Endothelial cell of umbilical vein (primary cell): ENCODE data around the gene FERMT2. TPM values are rescaled to one million over a fixed set of nuclear protein-coding genes. Genes with fewer than 3 reads are reported as not detected.

ENCODE experiments used
- BruUV-seq: library from RNA; stranded (reverse); fragments of 400-500 nt; replicated peaks from 2 replicates; lab custom pipeline; 2021; lab: Mats Ljungman, UMichigan
- CTCF ChIA-PET: fragments of 300-600, 350-600 bp; sonication (Branson Sonifier 250); formaldehyde crosslinking; loops from one replicate; lab custom pipeline; 2021; ENCODE audit warnings: antibody characterized with exemption, inconsistent platforms; lab: Charles Lee
- POLR2A ChIA-PET: fragments of 300-600, 350-600 bp; sonication (Branson Sonifier 250); formaldehyde crosslinking; loops from one replicate; lab custom pipeline; 2021; ENCODE audit warnings: antibody characterized with exemption, inconsistent platforms; lab: Charles Lee
- DNase-seq: peaks from one replicate; pipeline ENCODE4 v3.0.0-alpha.2; 2011; ENCODE audit warnings: low read depth, low spot score
- FAIRE-seq: peaks from 2 replicates; lab custom pipeline; 2011; peaks lifted over from hg19 to GRCh38; lab: Jason Lieb, UNC
- H2AFZ ChIP-seq: 2 replicates; pipeline ENCODE4 v1.6.0; 2012; ENCODE audit warnings: low read depth, low read length, control low read depth, inconsistent platforms
- H3K27ac ChIP-seq: 2 replicates; pipeline ENCODE4 v1.5.1; 2011; ENCODE audit warnings: low read depth, mild to moderate bottlenecking, control low read depth, low read length, moderate library complexity; ENCODE audit not compliant: insufficient read depth
- H3K27me3 ChIP-seq, 2 experiments: 2 replicates each; pipeline versions ENCODE4 v1.6.0 to v1.6.1; 2011; ENCODE audit warnings: low read length in 2 of 2, mixed read lengths in 1 of 2; ENCODE audit not compliant: control insufficient read depth in 2 of 2, insufficient read depth in 2 of 2
- H3K36me3 ChIP-seq, 2 experiments: 2 replicates in 1 of 2; 3 replicates in 1 of 2; pipeline ENCODE4 v1.5.1; 2011; ENCODE audit warnings: low read length in 2 of 2, mild to moderate bottlenecking in 1 of 2, moderate library complexity in 1 of 2; ENCODE audit not compliant: control insufficient read depth in 2 of 2, insufficient read depth in 2 of 2; ENCODE audit errors: extremely low read depth in 1 of 2
- H3K4me1 ChIP-seq: 3 replicates; pipeline ENCODE4 v1.5.1; 2011; ENCODE audit warnings: mild to moderate bottlenecking, low read length; ENCODE audit not compliant: control insufficient read depth, insufficient read depth; ENCODE audit errors: extremely low read depth
- H3K4me2 ChIP-seq: 2 replicates; pipeline ENCODE4 v1.6.1; 2011; ENCODE audit warnings: low read length, control low read depth, mixed read lengths; ENCODE audit not compliant: insufficient read depth
- H3K4me3 ChIP-seq, 3 experiments: fragments of 200-600 bp in 1 of 3; sonication (generic), shearing (Covaris generic) in 1 of 3; replicated peaks in 1 of 3; 2 replicates each; pipeline ENCODE4 v1.5.1; 2011 to 2016; ENCODE audit warnings: control low read depth in 3 of 3, low read length in 3 of 3, mild to moderate bottlenecking in 2 of 3, inconsistent platforms in 1 of 3, low read depth in 1 of 3, moderate library complexity in 1 of 3; ENCODE audit not compliant: insufficient read depth in 1 of 3
- H3K79me2 ChIP-seq: 2 replicates; pipeline ENCODE4 v1.6.0; 2012; ENCODE audit warnings: low read length, inconsistent platforms; ENCODE audit not compliant: control insufficient read depth, insufficient read depth
- H3K9ac ChIP-seq: replicated peaks from 2 replicates; pipeline ENCODE3; 2011; ENCODE audit warnings: low read length, control low read depth; ENCODE audit not compliant: insufficient read depth; ENCODE audit errors: extremely low read depth
- H3K9me1 ChIP-seq: replicated peaks from 3 replicates; pipeline ENCODE4 v1.6.0; 2011; ENCODE audit warnings: mild to moderate bottlenecking, low read length; ENCODE audit not compliant: control insufficient read depth, insufficient read depth; ENCODE audit errors: extremely low read depth
- H3K9me3 ChIP-seq: replicated peaks from 2 replicates; pipeline ENCODE4 v1.5.1; 2012; ENCODE audit warnings: low read length, inconsistent platforms; ENCODE audit not compliant: control insufficient read depth, insufficient read depth
- H4K20me1 ChIP-seq: replicated peaks from 2 replicates; pipeline ENCODE3; 2011; ENCODE audit warnings: mild to moderate bottlenecking, low read length; ENCODE audit not compliant: control insufficient read depth, insufficient read depth; ENCODE audit errors: extremely low read depth
- CTCF ChIP-seq, 2 donors: IDR thresholded peaks; 1 replicate in 1 of 2; 2 replicates in 1 of 2; pipeline ENCODE4 v1.5.1; 2011; ENCODE audit warnings: low read length in 2 of 2, mild to moderate bottlenecking in 2 of 2, moderate library complexity in 2 of 2, control low read depth in 1 of 2, inconsistent platforms in 1 of 2, low read depth in 1 of 2; ENCODE audit not compliant: insufficient read depth in 1 of 2; ENCODE audit errors: extremely low read depth in 1 of 2
- EZH2 ChIP-seq: IDR thresholded peaks from 2 replicates; pipeline ENCODE4 v1.6.1; 2012; ENCODE audit warnings: borderline replicate concordance, low read depth, mild to moderate bottlenecking, moderate library complexity, low read length, inconsistent platforms; ENCODE audit not compliant: severe bottlenecking
- FOS ChIP-seq: IDR thresholded peaks from 2 replicates; pipeline ENCODE4 v1.6.1; 2011; ENCODE audit warnings: mild to moderate bottlenecking, low read length, moderate library complexity, borderline replicate concordance; ENCODE audit not compliant: insufficient read depth
- GATA2 ChIP-seq: IDR thresholded peaks from 2 replicates; pipeline ENCODE4 v1.7.0; 2011; ENCODE audit warnings: low read depth, mild to moderate bottlenecking, moderate library complexity, mixed read lengths, low read length; ENCODE audit not compliant: insufficient read length, insufficient read depth
- JUN ChIP-seq: IDR thresholded peaks from 2 replicates; pipeline ENCODE4 v1.6.1; 2011; ENCODE audit warnings: borderline replicate concordance, low read depth; ENCODE audit not compliant: insufficient read length, insufficient read depth
- MAX ChIP-seq: IDR thresholded peaks from 2 replicates; pipeline ENCODE4 v1.6.1; 2011; ENCODE audit not compliant: insufficient read depth, insufficient read length
- MYC ChIP-seq: IDR thresholded peaks from one replicate; pipeline ENCODE4 v1.6.1; 2011; ENCODE audit warnings: mild to moderate bottlenecking, low read depth, low read length
- POLR2A ChIP-seq: IDR thresholded peaks from 2 replicates; pipeline ENCODE4 v1.6.1; 2012; ENCODE audit warnings: low read depth, mild to moderate bottlenecking, control low read depth, low read length
- POLR2AphosphoS5 ChIP-seq: IDR thresholded peaks from 2 replicates; pipeline ENCODE4 v1.6.1; 2012; ENCODE audit warnings: low read depth, mild to moderate bottlenecking, control low read depth, low read length, moderate library complexity; ENCODE audit not compliant: insufficient read depth
- dilution Hi-C: fragments of 300-500 bp; cut with MboI; formaldehyde crosslinking; loops from one replicate; pipeline ENCODE4 v1.15.0; 2019; ENCODE audit warnings: low sequenced_read_pairs; ENCODE audit not compliant: extremely low pct_ligation_motif_present
- intact Hi-C: fragments of 100-400 bp; cut with micrococcal nuclease; formaldehyde crosslinking; loops from one replicate; pipeline ENCODE4 v1.10.0; 2022
- polyA plus RNA-seq, 4 experiments: library from polyadenylated mRNA; depleted of rRNA in 3 of 4; stranded (reverse) in 3 of 4; unstranded in 1 of 4; fragments of >200 nt; gene quantifications; 2 replicates each; pipeline versions ENCODE4 v1.2.1 to v1.2.3, GENCODE V29; 2011 to 2012; ENCODE audit warnings: missing spikeins in 1 of 4
- total RNA-seq: library from RNA; stranded (reverse); gene quantifications from 2 replicates; pipeline ENCODE4 v1.2.3, GENCODE V29; 2021

The FERMT2 gene
- total and polyA plus RNA-seq, 2 donors (not counting 3 experiments of a cell fraction or from before 2014, with no cell fraction given): 58.7 to 108 TPM

DNA sequence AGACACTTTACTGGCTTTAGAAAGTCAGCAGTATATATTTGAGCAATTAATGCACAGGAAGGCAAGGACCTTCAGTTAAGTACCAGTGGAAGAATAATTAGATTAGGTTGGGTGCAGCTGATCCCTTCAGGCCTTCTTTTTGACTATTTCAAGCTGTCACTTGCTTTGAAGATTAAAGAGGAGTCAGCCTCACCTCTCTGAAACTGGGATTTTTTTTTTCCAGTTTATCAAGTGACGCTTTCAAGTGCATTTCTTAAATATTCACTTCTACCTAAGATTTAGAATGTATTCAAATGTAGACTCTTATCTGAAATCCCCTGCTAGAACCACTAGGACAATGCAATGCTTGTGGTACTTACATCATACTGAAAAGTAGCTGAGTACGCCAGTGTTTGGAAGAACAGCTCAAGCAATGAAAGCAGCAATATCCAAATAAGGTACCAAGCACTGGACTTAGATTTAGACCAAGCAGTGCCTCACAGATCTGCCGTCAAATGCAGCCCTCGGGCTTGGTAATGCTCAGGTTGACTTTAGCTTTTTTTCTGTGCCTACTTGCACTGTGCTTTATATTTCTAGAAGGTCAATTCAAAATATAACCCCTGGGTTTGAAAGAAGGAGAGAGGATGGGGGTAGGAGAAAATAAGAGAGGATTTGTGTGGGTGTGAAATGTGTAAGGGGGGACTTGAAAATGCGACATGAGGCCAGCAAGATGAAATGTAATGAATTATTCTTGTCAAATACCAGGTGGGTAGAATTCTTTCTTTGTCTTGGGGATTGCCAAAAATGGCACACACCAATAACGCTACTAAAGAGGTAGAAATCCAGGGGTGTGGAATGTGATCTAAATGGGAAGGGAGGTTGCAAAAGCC lies 3.7 kb upstream of the FERMT2 start:
- DNase-seq (no peak), FAIRE-seq (no peak)
- ChIA-PET CTCF (interaction anchor here (1.6 kb wide), 1 partner anchor 129 kb away, joined by 6 read pairs; no protein-coding TSS in a partner anchor), POLR2A (no interaction called here)
- no peaks in the 10 kb centered on the region for H3K36me3 ChIP-seq
- H3K4me2 ChIP-seq: no peak overlapping the region
- H3K9me1 ChIP-seq: no peaks in the 10 kb centered on the region
- TF ChIP-seq JUN (no peak), FOS (no peak), MAX (no peak), EZH2 (no peak), POLR2AphosphoS5 (no peak), CTCF (IDR thresholded peaks at IDR 0.05; ENCODE audit: extremely low read depth in 1 of 2, insufficient read depth in 1 of 2, low read depth in 1 of 2, low read length in 2 of 2) (no peak), GATA2 (no peak), MYC (no peak), POLR2A (no peak)
- no peak overlapping the region for H2AFZ ChIP-seq
- no peak overlapping the region for H3K9ac ChIP-seq
- dilution Hi-C loops (no loop called here), intact Hi-C loops (loop anchor here (10.0 kb wide), 1 partner anchor 250 kb away; the partner anchor contains the start of gene PSMC6)
- no peaks in the 10 kb centered on the region for H3K27me3 ChIP-seq
- no peak overlapping the region for H3K27ac ChIP-seq
- H4K20me1 ChIP-seq: no peaks in the 10 kb centered on the region
- no peaks in the 10 kb centered on the region for H3K9me3 ChIP-seq
- peaks cover 9% of the 10 kb centered on the region for H3K4me1 ChIP-seq
- H3K4me3 ChIP-seq: no peak overlapping the region
- no TSS peak for BruUV-seq
- H3K79me2 ChIP-seq: peaks cover 8% of the 10 kb centered on the region
